Measurements from ENCODE around the gene KCNE5. TPM values are rescaled to one million over a fixed set of nuclear protein-coding genes. Genes with fewer than 3 reads are reported as not detected.
A peak's percentile ranks its signal among the peaks of the same experiment; 100 is the strongest.
"Not testable (repeated sequence)": the region's sequence is repeated elsewhere in the genome, so short reads cannot be mapped to it uniquely, and the experiment has no call there.

The KCNE5 gene
- total RNA-seq, 1 donor from 2014 or later = 0.44 TPM

DNA sequence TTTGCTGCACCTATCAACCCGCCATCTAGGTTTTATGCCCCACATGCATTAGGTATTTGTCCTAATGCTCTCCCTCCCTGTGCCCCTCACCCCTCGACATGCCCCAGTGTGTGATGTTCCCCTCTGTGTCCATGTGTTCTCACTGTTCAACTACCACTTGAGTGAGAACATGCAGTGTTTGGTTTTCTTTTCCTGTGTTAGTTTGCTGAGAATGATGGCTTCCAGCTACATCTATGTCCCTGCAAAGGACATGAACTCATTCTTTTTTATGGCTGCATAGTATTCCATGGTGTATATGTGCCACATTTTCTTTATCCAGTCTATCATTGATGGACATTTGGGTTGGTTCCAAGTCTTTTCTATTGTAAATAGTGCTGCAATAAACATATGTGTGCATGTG is 12.5 kb upstream of the KCNE5 start:
- H3K4me1 Mint-ChIP-seq = peaks cover 15% of the 10 kb centered on the region
- intact Hi-C loops (cut with micrococcal nuclease) = loop anchor here (10.0 kb wide), 1 partner anchor 93 kb away; no protein-coding TSS in a partner anchor
- H3K9me3 Mint-ChIP-seq, H3K27ac Mint-ChIP-seq, H3K27me3 Mint-ChIP-seq, H3K4me3 Mint-ChIP-seq, DNase-seq: not testable (repeated sequence)
- H3K36me3 Mint-ChIP-seq (ENCODE audit: low read depth) = peaks cover 24% of the 10 kb centered on the region

DNA sequence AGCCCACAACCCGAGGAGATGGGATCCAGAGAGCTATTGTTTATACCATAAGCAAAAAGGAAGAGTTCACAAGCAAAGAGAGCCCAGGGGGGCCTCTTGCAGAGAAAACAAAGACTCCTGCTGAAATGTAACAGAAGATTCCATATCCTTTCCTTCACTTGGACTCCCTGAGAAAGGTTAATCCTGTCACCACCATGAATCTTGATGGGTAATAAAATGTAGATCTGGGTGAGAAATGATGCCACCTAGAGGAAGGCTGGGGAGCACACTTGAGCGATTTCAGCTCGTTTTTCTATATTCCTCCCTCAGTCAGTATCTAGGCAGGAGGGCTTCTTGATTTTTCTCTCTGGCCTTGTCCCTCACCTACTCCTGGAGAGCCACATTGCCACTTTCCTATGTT is 10.2 kb upstream of the KCNE5 start:
- H3K4me1 Mint-ChIP-seq = peaks cover 15% of the 10 kb centered on the region
- H3K36me3 Mint-ChIP-seq (ENCODE audit: low read depth) = peaks cover 22% of the 10 kb centered on the region
- intact Hi-C loops (cut with micrococcal nuclease) = loop anchor here (10.0 kb wide), 1 partner anchor 90 kb away; no protein-coding TSS in a partner anchor
- H3K4me3 Mint-ChIP-seq = no peak overlapping the region
- DNase-seq = peak; percentile 53
- H3K9me3 Mint-ChIP-seq = peaks cover 3% of the 10 kb centered on the region
- no peak overlapping the region for H3K27ac Mint-ChIP-seq
- no peaks in the 10 kb centered on the region for H3K27me3 Mint-ChIP-seq

DNA sequence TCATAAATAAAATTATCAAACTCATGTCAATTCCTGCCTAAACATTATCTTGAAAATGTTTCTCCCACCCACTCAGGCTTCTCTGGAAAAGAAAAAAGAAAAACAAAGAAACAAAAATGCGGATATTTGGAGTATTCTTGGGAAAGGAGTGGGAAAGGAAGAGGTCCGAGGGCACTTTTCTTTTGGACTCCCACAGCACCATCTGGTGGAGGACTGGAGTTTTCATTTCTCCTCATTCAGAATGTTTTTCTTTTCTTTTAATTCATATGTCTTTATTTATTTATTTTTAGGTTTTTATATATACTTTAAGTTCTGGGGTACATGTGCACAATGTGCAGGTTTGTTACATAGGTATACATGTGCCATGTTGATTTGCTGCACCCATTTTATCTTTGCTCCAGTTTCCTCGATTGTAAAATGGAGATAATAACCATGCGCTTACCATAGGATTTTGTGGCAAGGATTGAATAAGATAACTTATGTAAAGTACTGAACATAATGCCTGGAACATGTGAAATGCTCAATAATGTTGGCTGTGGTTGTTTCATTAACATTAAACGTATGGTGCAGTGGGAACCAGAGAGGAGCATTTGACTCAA is 8.0 kb upstream of the KCNE5 start:
- intact Hi-C loops (cut with micrococcal nuclease) = loop anchor here (1.0 to 10.0 kb wide), 2 partner anchors 88 to 148 kb away; no protein-coding TSS in a partner anchor
- peaks cover 12% of the 10 kb centered on the region for H3K36me3 Mint-ChIP-seq (ENCODE audit: low read depth)
- no peak for DNase-seq
- H3K9me3 Mint-ChIP-seq = peaks cover 3% of the 10 kb centered on the region
- H3K27me3 Mint-ChIP-seq = no peaks in the 10 kb centered on the region
- peaks cover 3% of the 10 kb centered on the region for H3K4me1 Mint-ChIP-seq
- H3K4me3 Mint-ChIP-seq = no peak overlapping the region
- no peak overlapping the region for H3K27ac Mint-ChIP-seq

DNA sequence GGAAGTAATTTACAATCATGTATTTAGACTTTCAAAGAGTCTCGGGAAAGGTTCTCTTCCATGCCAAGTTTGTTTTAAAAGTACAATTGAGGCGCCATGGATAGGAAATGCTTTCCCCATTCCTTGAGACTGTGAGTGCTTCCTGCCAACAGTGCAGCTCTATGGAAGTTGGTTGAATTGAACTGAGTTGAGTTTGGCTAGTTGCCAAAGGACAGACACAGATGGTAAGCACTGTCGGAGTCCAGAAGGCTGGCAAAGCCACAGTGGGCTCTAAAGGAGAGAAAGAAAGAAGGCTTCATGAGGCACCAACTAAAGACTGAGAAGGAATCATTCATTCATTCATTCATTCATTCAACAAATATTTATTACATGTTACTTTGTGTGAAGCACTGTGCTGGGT is 4.3 kb upstream of the KCNE5 start:
- Mint-ChIP-seq H3K4me3 (no peak overlapping the region), H3K9me3 (no peaks in the 10 kb centered on the region), H3K4me1 (peaks cover 6% of the 10 kb centered on the region), H3K27ac (no peak overlapping the region), H3K27me3 (no peaks in the 10 kb centered on the region), H3K36me3 (ENCODE audit: low read depth) (peaks cover 4% of the 10 kb centered on the region)
- intact Hi-C loops (cut with micrococcal nuclease) = no loop called here
- no peak for DNase-seq

DNA sequence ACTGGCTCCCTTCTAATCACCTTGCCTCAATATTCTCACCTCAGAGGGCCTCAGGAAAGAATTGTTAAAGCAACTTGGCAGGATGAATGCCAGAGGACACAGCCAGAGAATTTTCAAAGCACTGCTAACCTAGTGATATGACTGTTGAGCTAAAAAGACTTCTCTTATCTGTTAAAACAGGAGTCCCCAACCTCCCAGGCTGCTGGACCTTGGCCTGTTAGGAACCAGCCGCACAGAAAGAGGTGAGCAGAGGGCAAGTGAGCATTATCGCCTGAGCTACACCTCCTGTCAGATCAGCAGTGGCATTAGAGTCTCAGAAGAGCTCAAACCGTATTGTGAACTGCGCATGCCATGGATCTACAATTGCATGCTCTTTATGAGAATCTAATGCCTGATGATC is 1.7 kb upstream of the KCNE5 start:
- no peak for DNase-seq
- H3K4me3 Mint-ChIP-seq = no peak overlapping the region
- H3K36me3 Mint-ChIP-seq (ENCODE audit: low read depth) = peaks cover 4% of the 10 kb centered on the region
- no peaks in the 10 kb centered on the region for H3K9me3 Mint-ChIP-seq
- H3K4me1 Mint-ChIP-seq = peaks cover 6% of the 10 kb centered on the region
- intact Hi-C loops (cut with micrococcal nuclease) = no loop called here
- H3K27me3 Mint-ChIP-seq = no peaks in the 10 kb centered on the region
- no peak overlapping the region for H3K27ac Mint-ChIP-seq

DNA sequence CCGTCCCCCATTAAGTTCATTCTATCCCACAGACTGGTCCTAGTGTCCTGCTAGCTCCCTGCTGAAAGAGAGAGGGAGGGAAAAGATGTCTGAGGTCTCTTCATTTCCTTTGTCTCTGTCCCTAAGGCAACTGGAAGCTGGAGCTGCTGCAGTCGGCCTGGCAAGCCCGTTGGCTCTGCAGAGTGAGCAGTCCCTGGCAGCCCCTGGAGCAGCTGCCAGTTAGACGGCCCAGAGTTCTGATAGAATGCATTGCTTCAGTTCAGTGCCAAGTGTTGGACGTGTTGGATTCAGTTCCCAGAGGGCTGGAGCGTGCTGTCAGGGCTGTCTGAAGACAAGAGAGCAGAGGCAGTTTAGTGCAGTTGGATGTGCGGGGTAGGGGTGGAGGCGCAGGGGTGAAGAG is 975 bp downstream of the KCNE5 start:
- Mint-ChIP-seq H3K4me1 (peaks cover 6% of the 10 kb centered on the region), H3K4me3 (no peak overlapping the region), H3K27me3 (no peaks in the 10 kb centered on the region), H3K27ac (no peak overlapping the region), H3K36me3 (ENCODE audit: low read depth) (peaks cover 4% of the 10 kb centered on the region), H3K9me3 (no peaks in the 10 kb centered on the region)
- intact Hi-C loops (cut with micrococcal nuclease) = no loop called here
- no peak for DNase-seq

DNA sequence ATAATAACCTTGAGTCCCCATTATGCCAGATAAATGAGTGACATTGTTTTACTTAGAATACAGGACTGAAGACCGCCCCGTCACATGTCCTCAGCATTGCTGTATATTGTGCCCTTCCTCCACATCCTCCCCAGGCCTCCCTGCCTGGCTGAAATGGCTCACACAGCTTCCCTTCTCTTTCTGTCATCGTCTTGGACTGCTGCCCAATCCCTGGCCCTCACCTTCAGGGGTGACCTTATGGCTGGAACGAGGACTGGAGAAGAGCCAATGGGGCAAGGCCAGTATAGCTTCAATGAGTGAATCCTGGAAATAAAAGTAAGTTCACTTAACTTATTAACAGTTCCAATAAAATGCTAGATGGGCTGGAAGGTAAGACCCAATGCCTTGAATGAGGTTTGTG is 2.7 kb downstream of the KCNE5 start:
- H3K4me3 Mint-ChIP-seq = no peak overlapping the region
- intact Hi-C loops (cut with micrococcal nuclease) = no loop called here
- H3K27ac Mint-ChIP-seq = no peak overlapping the region
- no peaks in the 10 kb centered on the region for H3K4me1 Mint-ChIP-seq
- DNase-seq = no peak
- H3K36me3 Mint-ChIP-seq (ENCODE audit: low read depth) = no peaks in the 10 kb centered on the region
- H3K9me3 Mint-ChIP-seq = no peaks in the 10 kb centered on the region
- H3K27me3 Mint-ChIP-seq = no peaks in the 10 kb centered on the region

DNA sequence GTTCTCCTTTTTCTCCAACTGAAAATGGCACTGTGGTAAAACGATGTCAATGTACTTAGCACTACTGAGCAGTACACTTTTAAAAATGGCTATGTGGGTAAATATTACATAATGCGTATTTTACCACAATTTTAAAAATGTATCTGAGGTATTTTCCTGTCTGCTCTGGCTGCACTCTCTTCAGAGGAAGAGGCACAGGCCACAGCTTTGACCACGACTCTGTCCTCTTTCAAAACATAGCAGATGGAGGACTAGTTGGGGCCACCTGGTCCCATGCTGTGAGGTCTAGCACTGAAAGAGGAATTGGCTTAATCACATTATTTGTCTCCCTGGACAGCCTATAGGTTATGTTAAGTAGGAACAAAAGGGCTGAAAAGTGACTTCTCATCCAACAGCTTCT is 5.2 kb downstream of the KCNE5 start:
- intact Hi-C loops (cut with micrococcal nuclease) = no loop called here
- no peak for DNase-seq
- H3K36me3 Mint-ChIP-seq (ENCODE audit: low read depth) = no peaks in the 10 kb centered on the region
- H3K27me3 Mint-ChIP-seq = no peaks in the 10 kb centered on the region
- no peaks in the 10 kb centered on the region for H3K9me3 Mint-ChIP-seq
- no peak overlapping the region for H3K27ac Mint-ChIP-seq
- H3K4me1 Mint-ChIP-seq = no peaks in the 10 kb centered on the region
- no peak overlapping the region for H3K4me3 Mint-ChIP-seq

DNA sequence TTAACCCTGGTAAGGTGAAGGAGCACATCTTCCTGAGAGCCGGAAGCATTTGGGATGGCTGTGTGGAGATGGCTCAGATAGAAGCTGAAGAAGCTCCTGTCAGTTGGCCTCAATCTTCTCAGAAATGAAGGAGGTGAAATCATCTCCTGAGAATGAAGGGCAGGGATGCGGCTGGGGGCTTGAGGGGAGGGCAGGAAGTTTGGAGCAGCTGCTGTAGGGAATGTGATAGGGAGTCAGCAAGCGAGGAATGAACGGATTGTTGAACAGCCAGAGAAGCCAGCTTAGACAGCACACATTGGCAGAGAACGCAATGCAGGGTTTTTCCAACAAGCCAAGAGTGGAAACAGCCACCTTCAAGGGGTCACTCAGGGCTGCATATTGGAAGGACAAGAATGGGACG is 10.0 kb downstream of the KCNE5 start:
- no peak for DNase-seq
- H3K4me1 Mint-ChIP-seq = no peaks in the 10 kb centered on the region
- H3K4me3 Mint-ChIP-seq = no peak overlapping the region
- H3K9me3 Mint-ChIP-seq = no peaks in the 10 kb centered on the region
- intact Hi-C loops (cut with micrococcal nuclease) = no loop called here
- H3K27me3 Mint-ChIP-seq = no peaks in the 10 kb centered on the region
- H3K27ac Mint-ChIP-seq = no peak overlapping the region
- no peaks in the 10 kb centered on the region for H3K36me3 Mint-ChIP-seq (ENCODE audit: low read depth)

DNA sequence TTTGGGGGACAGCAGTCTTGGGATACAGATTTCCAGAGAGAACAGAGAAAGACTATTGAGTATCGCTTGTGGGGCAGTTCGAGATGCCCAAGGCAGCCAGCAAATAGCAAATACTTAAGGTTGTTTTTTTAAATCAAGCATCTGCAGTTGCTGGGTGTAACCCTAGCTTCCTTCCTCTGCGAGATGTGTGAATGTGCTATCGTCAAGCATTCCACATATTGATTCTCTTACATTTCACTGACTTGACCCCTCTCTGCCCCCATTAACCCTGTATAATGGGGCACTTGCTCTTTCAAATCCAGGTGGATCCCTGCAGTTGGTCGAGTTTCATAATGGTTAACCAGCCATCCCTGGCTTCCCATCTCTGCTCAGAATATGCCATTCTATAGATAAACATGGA is 23.5 kb downstream of the KCNE5 start:
- no peak for DNase-seq
- no peaks in the 10 kb centered on the region for H3K36me3 Mint-ChIP-seq (ENCODE audit: low read depth)
- no peak overlapping the region for H3K27ac Mint-ChIP-seq
- no peaks in the 10 kb centered on the region for H3K4me1 Mint-ChIP-seq
- intact Hi-C loops (cut with micrococcal nuclease) = no loop called here
- H3K9me3 Mint-ChIP-seq = peaks cover 9% of the 10 kb centered on the region
- H3K27me3 Mint-ChIP-seq = peaks cover 33% of the 10 kb centered on the region
- H3K4me3 Mint-ChIP-seq = no peak overlapping the region

DNA sequence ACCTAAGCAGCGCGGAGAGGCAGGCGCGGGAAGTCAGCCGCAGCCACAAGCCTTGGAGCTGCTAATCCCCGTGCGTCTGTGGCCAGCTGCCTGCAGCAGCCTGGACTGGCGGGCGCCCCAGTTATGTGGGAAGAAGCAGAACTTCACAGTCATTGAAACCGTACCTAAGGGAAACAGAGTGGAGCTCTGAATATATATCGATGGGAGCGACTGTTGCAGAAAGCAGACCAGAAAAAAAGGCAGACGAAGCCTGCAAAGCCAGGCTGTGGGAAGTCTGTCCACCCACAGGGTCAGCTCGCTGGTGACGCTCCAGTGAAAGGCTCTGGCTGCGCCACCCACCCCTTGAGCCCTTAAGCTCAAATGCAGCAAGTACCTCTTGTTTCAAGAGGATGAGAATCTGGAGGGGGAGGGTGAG is 24.7 kb downstream of the KCNE5 start:
- no peaks in the 10 kb centered on the region for H3K36me3 Mint-ChIP-seq (ENCODE audit: low read depth)
- H3K27ac Mint-ChIP-seq = no peak overlapping the region
- no peak overlapping the region for H3K4me3 Mint-ChIP-seq
- H3K4me1 Mint-ChIP-seq = no peaks in the 10 kb centered on the region
- no peaks in the 10 kb centered on the region for H3K9me3 Mint-ChIP-seq
- peaks cover 28% of the 10 kb centered on the region for H3K27me3 Mint-ChIP-seq
- intact Hi-C loops (cut with micrococcal nuclease) = no loop called here
- no peak for DNase-seq

DNA sequence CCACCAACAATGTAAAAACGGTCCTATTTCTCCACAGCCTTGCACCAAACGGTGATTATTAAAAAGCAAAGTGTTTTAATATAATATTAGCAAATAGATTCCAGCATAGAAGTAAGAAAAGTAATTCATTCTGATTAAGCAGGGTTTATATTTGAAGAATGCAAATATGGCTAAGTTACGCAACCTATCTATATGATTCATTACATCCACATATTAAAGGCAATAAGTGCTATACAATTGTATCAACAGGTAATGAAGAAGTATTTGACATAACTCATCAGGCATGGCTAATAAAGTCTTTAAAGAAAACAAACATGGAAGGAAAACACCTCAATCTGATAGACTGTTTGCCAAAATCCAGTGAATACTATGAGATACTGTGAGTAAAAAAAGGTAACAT is 29.0 kb downstream of the KCNE5 start:
- Mint-ChIP-seq H3K4me3 (no peak overlapping the region), H3K27ac (no peak overlapping the region), H3K36me3 (ENCODE audit: low read depth) (no peaks in the 10 kb centered on the region), H3K4me1 (no peaks in the 10 kb centered on the region), H3K27me3 (peaks cover 10% of the 10 kb centered on the region), H3K9me3 (no peaks in the 10 kb centered on the region)
- no peak for DNase-seq
- intact Hi-C loops (cut with micrococcal nuclease) = no loop called here

DNA sequence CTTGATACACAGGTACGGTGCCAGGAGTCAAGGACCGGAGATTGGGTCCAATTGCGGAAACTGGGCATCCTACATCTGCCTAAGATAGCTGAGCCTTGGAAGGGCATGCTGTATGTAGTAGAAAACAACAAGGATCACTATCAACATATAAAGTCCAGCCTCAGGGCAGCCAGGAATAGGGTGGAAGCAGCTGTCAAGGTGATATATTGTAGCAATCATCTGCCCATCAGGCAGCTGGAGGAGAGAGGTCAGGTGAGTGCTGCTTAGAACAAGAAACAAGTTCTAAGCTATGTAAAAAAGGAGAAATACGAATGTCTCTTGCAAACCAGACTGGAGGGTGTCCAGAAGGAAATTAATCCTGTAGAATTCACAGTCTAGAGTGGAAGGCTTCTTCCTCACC is 34.8 kb downstream of the KCNE5 start:
- Mint-ChIP-seq H3K27ac (no peak overlapping the region), H3K36me3 (ENCODE audit: low read depth) (no peaks in the 10 kb centered on the region), H3K9me3 (no peaks in the 10 kb centered on the region), H3K4me3 (no peak overlapping the region), H3K4me1 (no peaks in the 10 kb centered on the region), H3K27me3 (no peaks in the 10 kb centered on the region)
- intact Hi-C loops (cut with micrococcal nuclease) = no loop called here
- DNase-seq = no peak

DNA sequence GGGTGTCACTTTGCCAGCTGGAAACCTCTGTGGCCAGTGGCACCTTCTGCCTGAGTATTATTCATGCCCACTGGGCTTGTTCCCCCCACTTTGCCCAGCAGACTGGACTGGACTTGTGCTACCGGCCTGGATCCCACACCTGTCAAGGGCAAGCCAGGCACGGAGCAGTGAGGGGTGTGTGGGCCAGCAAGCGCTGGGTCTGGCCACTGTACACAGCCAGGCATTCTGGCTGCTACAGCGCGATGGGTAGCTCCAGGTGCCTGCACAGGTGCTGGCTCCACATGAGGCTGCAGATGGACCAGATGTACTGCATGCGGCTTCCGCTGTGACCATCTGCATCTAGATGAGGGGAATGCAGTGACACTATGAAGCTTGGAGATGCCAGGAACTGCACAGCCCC is 39.5 kb downstream of the KCNE5 start:
- no peak for DNase-seq
- intact Hi-C loops (cut with micrococcal nuclease) = no loop called here
- H3K27ac Mint-ChIP-seq = no peak overlapping the region
- H3K4me1 Mint-ChIP-seq = no peaks in the 10 kb centered on the region
- peaks cover 3% of the 10 kb centered on the region for H3K27me3 Mint-ChIP-seq
- no peak overlapping the region for H3K4me3 Mint-ChIP-seq
- H3K9me3 Mint-ChIP-seq = no peaks in the 10 kb centered on the region
- H3K36me3 Mint-ChIP-seq (ENCODE audit: low read depth) = no peaks in the 10 kb centered on the region

DNA sequence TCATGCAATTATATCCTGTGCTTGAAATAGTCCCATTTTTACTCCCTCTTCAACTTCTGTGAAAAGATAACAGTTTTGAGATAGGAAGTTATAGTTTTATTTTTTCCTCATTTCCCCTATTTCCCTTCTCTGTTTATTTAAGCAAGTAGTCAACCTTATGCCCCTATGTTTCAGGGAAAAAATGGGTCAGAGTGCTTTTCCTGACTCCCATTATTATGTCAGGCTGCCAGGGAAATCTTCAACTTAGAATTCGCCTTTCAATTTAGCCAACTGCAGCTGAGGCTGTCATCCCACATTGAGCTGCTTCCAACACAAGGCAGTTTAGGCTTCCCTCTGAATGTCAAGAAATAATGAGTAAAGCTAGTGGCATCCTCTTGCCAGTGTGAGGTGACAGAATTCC is 46.1 kb downstream of the KCNE5 start:
- Mint-ChIP-seq H3K9me3 (no peaks in the 10 kb centered on the region), H3K27ac (no peak overlapping the region), H3K4me1 (no peaks in the 10 kb centered on the region), H3K27me3 (peaks cover 3% of the 10 kb centered on the region), H3K36me3 (ENCODE audit: low read depth) (no peaks in the 10 kb centered on the region), H3K4me3 (no peak overlapping the region)
- intact Hi-C loops (cut with micrococcal nuclease) = no loop called here
- no peak for DNase-seq

All from activated CD4-positive, alpha-beta T cell treated with anti-CD3 and anti-CD28 coated beads, Interleukin-2, amount 10 ng/mL, durations not matched to agents 24 days and 14 days (primary cell).